Activated CD8-positive, alpha-beta T cell treated with anti-CD3 and anti-CD28 coated beads for 36 hours (primary cell): Measurements from ENCODE around the gene PLOD3. TPM values are rescaled to one million over a fixed set of nuclear protein-coding genes. Genes with fewer than 3 reads are reported as not detected.
A peak's percentile ranks its signal among the peaks of the same experiment; 100 is the strongest.

Experiments used
- ATAC-seq: fragments of 200-7000 bp; cut with Tn5 transposase; one replicate; pipeline ENCODE4 v1.10.0; 2021; ENCODE audit warnings: mild to moderate bottlenecking, moderate library complexity
- CTCF ChIA-PET: fragments of 350-600 bp; sonication (Branson Sonifier 250); formaldehyde crosslinking; loops from one replicate; lab custom pipeline; 2021; ENCODE audit warnings: antibody characterized with exemption; lab: Charles Lee
- POLR2A ChIA-PET: fragments of 350-600 bp; sonication (Branson Sonifier 250); formaldehyde crosslinking; loops from one replicate; lab custom pipeline; 2021; ENCODE audit warnings: antibody characterized with exemption; lab: Charles Lee
- DNase-seq: peaks from one replicate; pipeline ENCODE4 v3.0.0-alpha.2; 2020
- H3K27ac Mint-ChIP-seq: one replicate; pipeline ENCODE4 v1.8.0; 2021; ENCODE audit warnings: mild to moderate bottlenecking, mixed read lengths
- H3K27me3 Mint-ChIP-seq: one replicate; pipeline ENCODE4 v1.8.0; 2021; ENCODE audit warnings: mixed read lengths
- H3K36me3 Mint-ChIP-seq: one replicate; pipeline ENCODE4 v1.8.0; 2021; ENCODE audit warnings: low read depth, mixed read lengths
- H3K4me1 Mint-ChIP-seq: one replicate; pipeline ENCODE4 v1.8.0; 2021; ENCODE audit warnings: low read depth, mixed read lengths
- H3K4me3 Mint-ChIP-seq: one replicate; pipeline ENCODE4 v1.8.0; 2021; ENCODE audit warnings: mild to moderate bottlenecking, moderate library complexity, mixed read lengths
- H3K9me3 Mint-ChIP-seq: one replicate; pipeline ENCODE4 v1.8.0; 2021; ENCODE audit warnings: mixed read lengths
- intact Hi-C: fragments of 100-400 bp; cut with micrococcal nuclease; formaldehyde crosslinking; loops from one replicate; pipeline ENCODE4 v1.10.0; 2022
- total RNA-seq, 2 experiments: library from RNA; stranded (reverse); gene quantifications; one replicate each; pipeline ENCODE4 v1.2.3, GENCODE V29; 2021
- TF ChIP-seq, protein P1 (sequence below): fragments of 200-600 bp; IDR thresholded peaks from one replicate; pipeline ENCODE4 v1.8.0; 2022; ENCODE audit warnings: antibody characterized with exemption, mild to moderate bottlenecking

PLOD3 gene
- total RNA-seq, 2 experiments from 2014 or later, result 20.4 to 24.4 TPM

DNA sequence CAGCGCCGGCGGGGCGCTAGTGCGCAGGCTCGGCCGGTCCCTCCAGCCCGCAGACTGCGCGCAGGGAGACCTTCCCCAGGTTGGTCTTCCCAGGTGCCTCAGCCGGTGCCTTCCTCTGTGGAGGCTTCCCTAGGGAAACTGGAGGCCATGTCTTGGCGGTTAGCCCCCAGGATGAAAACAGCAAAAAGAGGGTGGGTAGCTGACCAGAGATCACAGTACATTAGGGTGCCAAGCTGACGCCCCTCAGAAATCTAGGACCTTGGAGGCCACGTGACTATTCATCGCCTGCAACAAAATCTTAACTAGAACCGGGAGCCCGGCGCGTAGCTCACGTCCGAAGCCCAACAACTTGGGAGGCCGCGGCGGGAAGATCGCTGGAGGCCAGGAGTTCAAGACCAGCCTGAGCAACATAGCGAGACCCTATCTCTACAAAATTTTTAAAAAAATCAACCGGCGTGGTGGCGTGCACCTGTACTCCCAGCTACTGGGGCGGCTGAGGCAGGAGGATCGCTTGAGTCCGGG is 27.8 kb upstream of the PLOD3 start:
- H3K27ac Mint-ChIP-seq, result peak overlapping the region; percentile 97
- peaks cover 32% of the 10 kb centered on the region for H3K4me1 Mint-ChIP-seq
- intact Hi-C loops, result no loop called here
- TF ChIP-seq, protein P1, sequence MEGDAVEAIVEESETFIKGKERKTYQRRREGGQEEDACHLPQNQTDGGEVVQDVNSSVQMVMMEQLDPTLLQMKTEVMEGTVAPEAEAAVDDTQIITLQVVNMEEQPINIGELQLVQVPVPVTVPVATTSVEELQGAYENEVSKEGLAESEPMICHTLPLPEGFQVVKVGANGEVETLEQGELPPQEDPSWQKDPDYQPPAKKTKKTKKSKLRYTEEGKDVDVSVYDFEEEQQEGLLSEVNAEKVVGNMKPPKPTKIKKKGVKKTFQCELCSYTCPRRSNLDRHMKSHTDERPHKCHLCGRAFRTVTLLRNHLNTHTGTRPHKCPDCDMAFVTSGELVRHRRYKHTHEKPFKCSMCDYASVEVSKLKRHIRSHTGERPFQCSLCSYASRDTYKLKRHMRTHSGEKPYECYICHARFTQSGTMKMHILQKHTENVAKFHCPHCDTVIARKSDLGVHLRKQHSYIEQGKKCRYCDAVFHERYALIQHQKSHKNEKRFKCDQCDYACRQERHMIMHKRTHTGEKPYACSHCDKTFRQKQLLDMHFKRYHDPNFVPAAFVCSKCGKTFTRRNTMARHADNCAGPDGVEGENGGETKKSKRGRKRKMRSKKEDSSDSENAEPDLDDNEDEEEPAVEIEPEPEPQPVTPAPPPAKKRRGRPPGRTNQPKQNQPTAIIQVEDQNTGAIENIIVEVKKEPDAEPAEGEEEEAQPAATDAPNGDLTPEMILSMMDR, result no peak
- H3K9me3 Mint-ChIP-seq, result no peaks in the 10 kb centered on the region
- H3K36me3 Mint-ChIP-seq, result peaks cover 27% of the 10 kb centered on the region
- ChIA-PET CTCF (interaction anchor here (1.2 to 4.2 kb wide), 10 partner anchors 7 to 166 kb away, joined by 3 to 49 read pairs (median 10); partner anchors contain the start of genes PLOD3 and ZNHIT1), POLR2A (interaction anchor here (0.6 to 2.7 kb wide), 8 partner anchors 7 to 358 kb away, joined by 3 to 22 read pairs (median 4); partner anchors contain the start of genes PLOD3, VGF and ZNHIT1)
- no peak for ATAC-seq
- peak overlapping the region; percentile 85 for H3K4me3 Mint-ChIP-seq
- H3K27me3 Mint-ChIP-seq, result no peaks in the 10 kb centered on the region
- no peak for DNase-seq

DNA sequence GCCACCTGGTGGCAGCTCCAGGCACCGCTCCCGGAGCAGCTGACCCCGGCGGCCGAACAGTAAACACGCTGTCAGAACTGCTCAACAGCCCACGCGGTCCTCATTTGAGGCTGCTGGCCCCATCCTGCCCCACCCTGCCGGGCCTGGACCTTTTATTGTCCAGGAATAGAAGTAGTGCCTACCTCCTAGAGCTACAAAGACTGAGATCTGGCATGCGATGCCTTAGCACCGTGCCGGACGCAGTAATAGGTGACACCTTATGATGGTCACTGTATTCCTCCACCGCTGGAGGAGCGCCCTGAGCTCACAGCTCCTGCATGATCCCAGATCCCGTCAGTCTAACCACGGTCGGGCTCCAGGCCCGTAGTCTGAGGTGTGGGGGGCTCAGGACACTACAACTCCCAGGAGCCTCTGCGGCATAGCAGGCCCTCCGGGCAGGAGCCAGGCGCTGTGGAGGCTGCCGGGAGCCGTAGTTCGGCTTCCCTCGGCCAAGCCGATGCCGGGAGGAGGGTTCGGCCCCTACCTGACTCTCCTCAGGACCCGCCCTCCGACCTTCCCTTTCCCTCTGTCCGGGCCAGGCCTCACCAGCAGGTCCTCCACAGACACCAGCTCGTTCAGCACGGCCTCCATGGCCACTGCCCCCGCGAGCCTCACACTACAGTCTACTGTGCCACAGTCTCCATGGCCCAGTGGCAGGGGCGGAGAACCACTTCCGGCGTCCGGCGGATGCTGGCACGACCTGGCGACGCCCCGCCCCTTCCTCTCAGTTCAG is 27.2 kb upstream of the PLOD3 start, which contains the start of gene FIS1:
TSS of gene FIS1 (minus strand) at position 707 of the 772 bp plus-strand sequence. CDS start at position 630, 77 bp downstream.
- TF ChIP-seq, protein P1, result peak; percentile 69
- intact Hi-C loops, result no loop called here
- peak; percentile 95 for ATAC-seq
- peak; percentile 97 for DNase-seq
- Mint-ChIP-seq H3K4me1 (peaks cover 28% of the 10 kb centered on the region), H3K36me3 (peaks cover 28% of the 10 kb centered on the region), H3K9me3 (no peaks in the 10 kb centered on the region), H3K27me3 (no peaks in the 10 kb centered on the region), H3K27ac (peak within 1 kb of the TSS; percentile 97), H3K4me3 (peak within 1 kb of the TSS; percentile 85)
- ChIA-PET POLR2A (interaction anchor here (0.7 to 2.7 kb wide), 9 partner anchors 8 to 358 kb away, joined by 3 to 22 read pairs (median 4); partner anchors contain the start of genes PLOD3, VGF and ZNHIT1), CTCF (interaction anchor here (0.8 to 4.2 kb wide), 26 partner anchors 8 to 369 kb away, joined by 3 to 49 read pairs (median 4); partner anchors contain the start of genes PLOD3, VGF and ZNHIT1)

DNA sequence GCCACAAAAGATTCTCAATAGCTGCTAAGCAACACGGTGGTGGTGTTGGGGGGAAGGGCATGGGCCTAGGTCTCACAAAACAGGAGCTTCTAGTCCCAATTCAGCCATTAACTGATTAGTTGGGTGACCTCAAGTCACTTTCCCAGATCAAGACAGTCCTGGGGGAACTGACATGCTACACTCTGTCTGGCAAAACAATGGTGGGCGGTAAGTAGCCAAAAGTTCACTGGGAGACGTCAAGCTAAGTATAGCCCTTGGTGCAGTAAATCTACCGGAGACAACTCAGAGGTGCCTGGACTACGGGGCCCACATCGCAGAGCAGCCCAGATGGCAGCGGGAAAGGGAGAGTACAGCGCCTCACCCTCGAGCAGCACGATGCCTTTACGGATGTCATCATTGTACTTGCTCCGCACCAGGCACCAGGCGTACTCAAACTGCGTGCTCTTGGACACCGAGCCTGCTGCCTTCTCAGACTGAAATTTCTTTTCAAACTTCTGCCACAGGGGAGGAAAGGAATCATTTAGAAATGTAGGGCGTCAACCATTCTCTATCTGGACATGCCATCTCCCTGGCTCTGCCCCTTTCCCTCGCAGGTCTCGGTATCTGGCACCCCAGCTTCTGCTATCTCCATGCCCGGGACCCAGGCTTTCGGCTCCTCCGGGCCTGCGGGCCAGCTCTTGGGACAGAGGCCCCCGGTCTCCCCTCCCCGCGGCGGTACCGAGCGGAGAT is 26.4 kb upstream of the PLOD3 start:
- peaks cover 28% of the 10 kb centered on the region for H3K4me1 Mint-ChIP-seq
- H3K27ac Mint-ChIP-seq, result peak overlapping the region; percentile 97
- intact Hi-C loops, result no loop called here
- H3K36me3 Mint-ChIP-seq, result peaks cover 26% of the 10 kb centered on the region
- TF ChIP-seq, protein P1, result peak; percentile 99
- DNase-seq, result peak; percentile 22
- no peak for ATAC-seq
- H3K27me3 Mint-ChIP-seq, result no peaks in the 10 kb centered on the region
- ChIA-PET CTCF (interaction anchor here (0.8 to 4.2 kb wide), 26 partner anchors 9 to 368 kb away, joined by 3 to 49 read pairs (median 4); partner anchors contain the start of genes PLOD3, VGF and ZNHIT1), POLR2A (interaction anchor here (0.5 to 2.7 kb wide), 7 partner anchors 9 to 354 kb away, joined by 3 to 22 read pairs (median 4); partner anchors contain the start of genes PLOD3, VGF and ZNHIT1)
- H3K4me3 Mint-ChIP-seq, result peak overlapping the region; percentile 85
- H3K9me3 Mint-ChIP-seq, result no peaks in the 10 kb centered on the region

DNA sequence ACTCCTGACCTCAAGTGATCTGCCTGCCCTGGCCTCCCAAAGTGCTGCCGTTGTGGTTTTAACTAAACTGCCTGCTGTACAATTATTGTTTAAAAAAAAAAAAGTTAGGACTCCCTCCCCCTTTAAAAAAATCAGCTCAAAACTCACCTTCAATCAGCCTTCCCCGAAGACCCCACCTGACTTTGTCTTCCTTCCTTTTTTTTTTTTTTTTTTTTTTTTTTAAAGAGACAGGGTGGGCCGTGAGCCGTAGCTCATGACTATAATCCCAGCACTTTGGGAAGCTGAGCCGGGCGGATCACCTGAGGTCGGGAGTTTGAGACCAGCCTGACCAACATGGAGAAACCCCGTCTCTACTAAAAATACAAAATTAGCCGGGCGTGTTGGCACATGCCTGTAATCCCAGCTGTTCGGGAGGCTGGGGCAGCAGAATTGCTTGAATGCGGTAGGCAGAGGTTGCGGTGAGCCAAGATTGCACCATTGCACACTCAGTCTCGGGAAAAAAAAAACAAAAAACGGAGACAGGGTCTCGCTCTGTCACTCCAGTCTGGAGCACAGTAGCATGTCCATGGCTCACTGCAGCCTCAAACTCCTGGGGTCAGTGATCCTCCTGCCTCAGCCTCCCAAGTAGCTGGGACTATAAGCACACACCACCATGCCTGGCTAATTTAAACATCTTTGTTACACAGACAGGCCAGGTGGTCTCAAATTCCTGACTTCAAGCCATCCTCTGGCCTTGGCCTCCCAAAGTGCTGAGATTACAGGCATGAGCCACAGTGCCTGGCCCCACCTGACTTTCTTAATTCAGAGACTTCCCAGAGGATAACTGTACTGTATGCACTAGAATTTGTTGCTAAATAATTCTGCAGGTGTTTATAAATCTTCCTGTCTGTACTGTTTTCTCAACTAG is 24.3 kb upstream of the PLOD3 start:
- H3K4me3 Mint-ChIP-seq, result no peak overlapping the region
- ATAC-seq, result no peak
- ChIA-PET POLR2A (no interaction called here), CTCF (interaction anchor here (1.1 kb wide), 1 partner anchor 98 kb away, joined by 3 read pairs; no protein-coding TSS in a partner anchor)
- peaks cover 21% of the 10 kb centered on the region for H3K4me1 Mint-ChIP-seq
- TF ChIP-seq, protein P1, result no peak
- no peaks in the 10 kb centered on the region for H3K9me3 Mint-ChIP-seq
- H3K36me3 Mint-ChIP-seq, result peaks cover 24% of the 10 kb centered on the region
- DNase-seq, result no peak
- no peaks in the 10 kb centered on the region for H3K27me3 Mint-ChIP-seq
- intact Hi-C loops, result no loop called here
- no peak overlapping the region for H3K27ac Mint-ChIP-seq
